Liver (tissue), 3 donors: ENCODE results near the gene PROX2.

ENCODE experiments used
- ATF3 ChIP-seq: IDR thresholded peaks from 2 replicates; pipeline ENCODE4 v1.6.1; 2016; ENCODE audit warnings: antibody characterized with exemption
- CTCF ChIP-seq: fragments of 150-350 bp; IDR thresholded peaks from 2 replicates; pipeline ENCODE4 v1.5.1; 2017; ENCODE audit warnings: improper control_type of control experiment, low read depth, low read length; ENCODE audit not compliant: missing input control
- EGR1 ChIP-seq, 2 donors: IDR thresholded peaks; 2 replicates each; pipeline ENCODE4 v1.6.1; 2016 to 2018; ENCODE audit warnings: antibody characterized with exemption in 2 of 2, low read depth in 2 of 2
- REST ChIP-seq: IDR thresholded peaks from 2 replicates; pipeline ENCODE4 v1.6.1; 2016; ENCODE audit warnings: antibody characterized with exemption, mild to moderate bottlenecking
- SP1 ChIP-seq: IDR thresholded peaks from 2 replicates; pipeline ENCODE4 v1.6.1; 2018; ENCODE audit warnings: antibody characterized with exemption, mild to moderate bottlenecking
- donor health status: healthy.
- donor health status: healthy.

GRCh38 chr14:74834692-74835392 is 41.1 kb downstream of the PROX2 start:
- TF ChIP-seq REST (no peak), CTCF (no peak), ATF3 (no peak), SP1 (no peak), EGR1 (IDR thresholded peaks at IDR 0.05; ENCODE audit: low read depth in 2 of 2) (no peak)
